Activated B cell treated with CpG ODN at 0.5 μM for 24 hours (primary cell): Measurements from ENCODE around the gene TSC1. TPM values are rescaled to one million over a fixed set of nuclear protein-coding genes. Genes with fewer than 3 reads are reported as not detected.

Source experiments
- ATAC-seq: fragments of 200-7000 bp; cut with Tn5 transposase; one replicate; pipeline ENCODE4 v1.10.0; 2021; ENCODE audit warnings: low read depth, mild to moderate bottlenecking, moderate library complexity
- CTCF ChIA-PET: fragments of 350-600 bp; sonication (Branson Sonifier 250); formaldehyde crosslinking; loops from one replicate; lab custom pipeline; 2021; ENCODE audit warnings: antibody characterized with exemption; lab: Charles Lee
- POLR2A ChIA-PET: fragments of 350-600 bp; sonication (Branson Sonifier 250); formaldehyde crosslinking; loops from one replicate; lab custom pipeline; 2021; ENCODE audit warnings: antibody characterized with exemption; lab: Charles Lee
- DNase-seq: peaks from one replicate; pipeline ENCODE4 v3.0.0; 2022
- H3K27ac Mint-ChIP-seq: one replicate; pipeline ENCODE4 v1.8.0; 2020; ENCODE audit warnings: mixed read lengths
- H3K27me3 Mint-ChIP-seq: one replicate; pipeline ENCODE4 v1.8.0; 2021; ENCODE audit warnings: mixed read lengths
- H3K36me3 Mint-ChIP-seq: one replicate; pipeline ENCODE4 v1.8.0; 2021; ENCODE audit warnings: low read depth, mixed read lengths
- H3K4me1 Mint-ChIP-seq: one replicate; pipeline ENCODE4 v1.8.0; 2021; ENCODE audit warnings: mixed read lengths
- H3K4me3 Mint-ChIP-seq: one replicate; pipeline ENCODE4 v1.8.0; 2020; ENCODE audit warnings: mild to moderate bottlenecking, mixed read lengths
- H3K9me3 Mint-ChIP-seq: one replicate; pipeline ENCODE4 v1.8.0; 2020; ENCODE audit warnings: mixed read lengths
- CTCF ChIP-seq: fragments of 200-600 bp; IDR thresholded peaks from one replicate; pipeline ENCODE4 v1.8.0; 2022; ENCODE audit warnings: antibody characterized with exemption, mild to moderate bottlenecking
- intact Hi-C: fragments of 100-400 bp; cut with micrococcal nuclease; formaldehyde crosslinking; loops from one replicate; pipeline ENCODE4 v1.15.1; 2024
- total RNA-seq: library from RNA; stranded (reverse); gene quantifications from 2 replicates; pipeline ENCODE4 v1.2.3, GENCODE V29; 2022

TSC1 gene
- total RNA-seq, 1 donor from 2014 or later = 61.4 TPM

GRCh38 chr9:132892400-132892799 lies 52.0 kb downstream of the TSC1 start:
- intact Hi-C loops = no loop called here
- DNase-seq = no peak
- ATAC-seq = no peak
- no peak for TF ChIP-seq CTCF
- ChIA-PET POLR2A (no interaction called here), CTCF (interaction anchor here (1.6 kb wide), 1 partner anchor 10 kb away, joined by 6 read pairs; no protein-coding TSS in a partner anchor)
- Mint-ChIP-seq H3K9me3 (no peaks in the 10 kb centered on the region), H3K27me3 (no peaks in the 10 kb centered on the region), H3K27ac (no peak overlapping the region), H3K4me3 (no peak overlapping the region), H3K4me1 (peaks cover 30% of the 10 kb centered on the region), H3K36me3 (peaks cover 38% of the 10 kb centered on the region)

DNA sequence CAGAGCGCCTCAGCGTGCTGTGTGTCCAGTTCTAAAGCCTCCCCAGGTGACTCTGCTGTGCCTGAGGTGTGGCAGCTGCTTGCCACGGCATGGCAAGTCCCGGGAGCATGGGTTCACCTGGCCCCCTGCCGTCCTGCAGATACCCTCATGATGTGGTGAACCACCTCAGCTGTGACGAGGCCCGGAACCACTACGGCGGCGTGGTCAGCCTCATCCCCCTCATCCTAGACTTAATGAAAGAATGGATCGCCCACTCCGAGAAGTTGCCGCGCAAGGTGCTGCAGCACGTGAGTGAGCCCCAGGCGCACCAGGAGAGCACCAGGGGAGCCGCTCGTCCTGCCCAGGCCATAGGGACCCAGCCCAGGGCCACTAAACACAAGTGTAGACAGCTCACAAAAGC lies 56.3 kb downstream of the TSC1 start:
- Mint-ChIP-seq H3K9me3 (no peaks in the 10 kb centered on the region), H3K36me3 (peaks cover 6% of the 10 kb centered on the region), H3K27ac (peak overlapping the region; percentile 92), H3K4me1 (peaks cover 50% of the 10 kb centered on the region), H3K4me3 (no peak overlapping the region), H3K27me3 (no peaks in the 10 kb centered on the region)
- no peak for TF ChIP-seq CTCF
- peak; percentile 30 for ATAC-seq
- DNase-seq = no peak
- intact Hi-C loops = loop anchor here (1.0 to 2.0 kb wide), 2 partner anchors 10 to 15 kb away; partner anchors contain the start of genes AK8 and SPACA9
- CTCF ChIA-PET = interaction anchor here (1.1 kb wide), 1 partner anchor 10 kb away, joined by 3 read pairs; no protein-coding TSS in a partner anchor
- POLR2A ChIA-PET = interaction anchor here (0.5 to 2.8 kb wide), 7 partner anchors 10 to 218 kb away, joined by 3 to 18 read pairs (median 3); partner anchors contain the start of genes AK8, DDX31, GTF3C4 and GTF3C5

GRCh38 chr9:132887181-132888120 lies 57.0 kb downstream of the TSC1 start:
- Mint-ChIP-seq H3K4me3 (no peak overlapping the region), H3K27ac (peak overlapping the region; percentile 92), H3K36me3 (no peaks in the 10 kb centered on the region), H3K27me3 (no peaks in the 10 kb centered on the region), H3K4me1 (peaks cover 50% of the 10 kb centered on the region), H3K9me3 (no peaks in the 10 kb centered on the region)
- no peak for TF ChIP-seq CTCF
- ChIA-PET CTCF (interaction anchor here (1.1 kb wide), 1 partner anchor 11 kb away, joined by 3 read pairs; no protein-coding TSS in a partner anchor), POLR2A (interaction anchor here (0.5 to 2.8 kb wide), 6 partner anchors 9 to 217 kb away, joined by 3 to 18 read pairs (median 4); partner anchors contain the start of genes AK8, DDX31, GTF3C4 and GTF3C5)
- no peak for DNase-seq
- intact Hi-C loops = loop anchor here (1.0 to 2.0 kb wide), 2 partner anchors 9 to 15 kb away; partner anchors contain the start of genes AK8 and SPACA9
- ATAC-seq = no peak

GRCh38 chr9:132886334-132886725 lies 58.1 kb downstream of the TSC1 start:
- DNase-seq (no peak), ATAC-seq (no peak)
- Mint-ChIP-seq H3K4me1 (peaks cover 48% of the 10 kb centered on the region), H3K27ac (no peak overlapping the region), H3K9me3 (no peaks in the 10 kb centered on the region), H3K27me3 (no peaks in the 10 kb centered on the region), H3K36me3 (no peaks in the 10 kb centered on the region), H3K4me3 (no peak overlapping the region)
- intact Hi-C loops = no loop called here
- POLR2A ChIA-PET = interaction anchor here (1.1 kb wide), 1 partner anchor 59 kb away, joined by 3 read pairs; the partner anchor contains the start of gene TSC1
- CTCF ChIA-PET = interaction anchor here (1.2 kb wide), 2 partner anchors 15 to 18 kb away, joined by 3 read pairs; no protein-coding TSS in a partner anchor
- no peak for TF ChIP-seq CTCF
